Measurements from ENCODE around the gene CASP10.
"Not testable (repeated sequence)": the region's sequence is repeated elsewhere in the genome, so short reads cannot be mapped to it uniquely, and the experiment has no call there.

CASP10 gene

GRCh38 chr2:201183365-201183727, 405 bp downstream of the CASP10 start:
- Histone ChIP-seq H3K27me3 (ENCODE audit: insufficient read depth, poor library complexity, severe bottlenecking) (no peaks in the 10 kb centered on the region), H3K4me3 (replicated peaks; ENCODE audit: insufficient read depth, low read length) (peak overlapping the region; percentile 64), H3K27ac (replicated peaks) (peak overlapping the region; percentile 85)
- no peak for DNase-seq (ENCODE audit: low read depth in 1 of 2, low spot score in 1 of 2)
- TF ChIP-seq POLR2AphosphoS5 (IDR thresholded peaks at IDR 0.05; ENCODE audit: low read depth) (no peak), GABPA (IDR thresholded peaks at IDR 0.05; ENCODE audit: low read depth) (no peak), SPI1 (IDR thresholded peaks at IDR 0.05; ENCODE audit: borderline replicate concordance, low read depth) (no peak)

- not testable (repeated sequence) for H3K27me3 ChIP-seq (ENCODE audit: insufficient read depth, poor library complexity, severe bottlenecking)
- H3K4me3 ChIP-seq (replicated peaks; ENCODE audit: insufficient read depth, low read length) = peak overlapping the region; percentile 64
- DNase-seq (ENCODE audit: low read depth in 1 of 2, low spot score in 1 of 2) = peak; percentile 33 to 66
- peak overlapping the region; percentile 85 for H3K27ac ChIP-seq (replicated peaks)
Measured at GRCh38 chr2:201183835-201184234, 894 bp downstream of the CASP10 start.

GRCh38 chr2:201184248-201184647, 1.3 kb downstream of the CASP10 start:
- H3K4me3 ChIP-seq (replicated peaks; ENCODE audit: insufficient read depth, low read length) = peak overlapping the region; percentile 64
- H3K27ac ChIP-seq (replicated peaks) = peak overlapping the region; percentile 85
- H3K27me3 ChIP-seq (ENCODE audit: insufficient read depth, poor library complexity, severe bottlenecking) = not testable (repeated sequence)

GRCh38 chr2:201185863-201186262, 2.9 kb downstream of the CASP10 start:
- H3K4me3 ChIP-seq (replicated peaks; ENCODE audit: insufficient read depth, low read length) = no peak overlapping the region
- no peak overlapping the region for H3K27ac ChIP-seq (replicated peaks)

More at GRCh38 chr2:201184248-201184647, 1.3 kb downstream of the CASP10 start:
- DNase-seq (ENCODE audit: low read depth in 1 of 2, low spot score in 1 of 2) = not testable (repeated sequence)

GRCh38 chr2:201186982-201187381, 4.0 kb downstream of the CASP10 start:
- no peak for DNase-seq (ENCODE audit: low read depth in 1 of 2, low spot score in 1 of 2)
- no peak overlapping the region for H3K27ac ChIP-seq (replicated peaks)
- TF ChIP-seq CTCF (IDR thresholded peaks at IDR 0.05; ENCODE audit: insufficient read depth, low read length) = no peak
- no peak for TF ChIP-seq SPI1 (IDR thresholded peaks at IDR 0.05; ENCODE audit: borderline replicate concordance, low read depth)
- no peak for TF ChIP-seq GABPA (IDR thresholded peaks at IDR 0.05; ENCODE audit: low read depth)
- no peak for TF ChIP-seq REST (IDR thresholded peaks at IDR 0.05; ENCODE audit: insufficient replicate concordance, low read depth)
- no peak for TF ChIP-seq POLR2AphosphoS5 (IDR thresholded peaks at IDR 0.05; ENCODE audit: low read depth)
- no peaks in the 10 kb centered on the region for H3K27me3 ChIP-seq (ENCODE audit: insufficient read depth, poor library complexity, severe bottlenecking)
- no peak overlapping the region for H3K4me3 ChIP-seq (replicated peaks; ENCODE audit: insufficient read depth, low read length)

More at GRCh38 chr2:201185863-201186262, 2.9 kb downstream of the CASP10 start:
- no peaks in the 10 kb centered on the region for H3K27me3 ChIP-seq (ENCODE audit: insufficient read depth, poor library complexity, severe bottlenecking)
- DNase-seq (ENCODE audit: low read depth in 1 of 2, low spot score in 1 of 2) = no peak
- TF ChIP-seq SPI1 (IDR thresholded peaks at IDR 0.05; ENCODE audit: borderline replicate concordance, low read depth) (peak; percentile 79), POLR2AphosphoS5 (IDR thresholded peaks at IDR 0.05; ENCODE audit: low read depth) (no peak), CTCF (IDR thresholded peaks at IDR 0.05; ENCODE audit: insufficient read depth, low read length) (no peak), REST (IDR thresholded peaks at IDR 0.05; ENCODE audit: insufficient replicate concordance, low read depth) (no peak), GABPA (IDR thresholded peaks at IDR 0.05; ENCODE audit: low read depth) (no peak)
